ENCODE measurements around the gene EIF4H.
A peak's percentile ranks its signal among the peaks of the same experiment; 100 is the strongest.

EIF4H gene

GRCh38 chr7:74182453-74183090 lies 8.4 kb downstream of the EIF4H start:
- no peak for DNase-seq (ENCODE audit: extremely low read depth, low read depth)
- TF ChIP-seq CTCF (IDR thresholded peaks at IDR 0.05; ENCODE audit: low read depth, low read length): no peak

- DNase-seq (ENCODE audit: extremely low read depth, low read depth): no peak
- no peak for TF ChIP-seq CTCF (IDR thresholded peaks at IDR 0.05; ENCODE audit: low read depth, low read length)
These were observed 9.0 kb downstream of the EIF4H start for GRCh38 chr7:74183142-74183541.

- TF ChIP-seq CTCF (IDR thresholded peaks at IDR 0.05; ENCODE audit: low read depth, low read length): peak; percentile 4
- DNase-seq (ENCODE audit: extremely low read depth, low read depth): no peak
These were observed 9.7 kb downstream of the EIF4H start for GRCh38 chr7:74183653-74184450.

- DNase-seq (ENCODE audit: extremely low read depth, low read depth): no peak
- no peak for TF ChIP-seq CTCF (IDR thresholded peaks at IDR 0.05; ENCODE audit: low read depth, low read length)
These were observed 10.9 kb downstream of the EIF4H start for GRCh38 chr7:74185016-74185415.

GRCh38 chr7:74185636-74186035 lies 11.5 kb downstream of the EIF4H start:
- no peak; the same call in 1 of the 2 replicates for TF ChIP-seq CTCF (IDR thresholded peaks at IDR 0.05; ENCODE audit: low read depth, low read length)
- no peak for DNase-seq (ENCODE audit: extremely low read depth, low read depth)

- no peak for DNase-seq (ENCODE audit: extremely low read depth, low read depth)
- no peak for TF ChIP-seq CTCF (IDR thresholded peaks at IDR 0.05; ENCODE audit: low read depth, low read length)
These were observed 13.9 kb downstream of the EIF4H start for GRCh38 chr7:74187915-74188675.

GRCh38 chr7:74190259-74190658 lies 16.1 kb downstream of the EIF4H start:
- TF ChIP-seq CTCF (IDR thresholded peaks at IDR 0.05; ENCODE audit: low read depth, low read length): no peak

More at GRCh38 chr7:74190259-74190658, 16.1 kb downstream of the EIF4H start:
- DNase-seq (ENCODE audit: extremely low read depth, low read depth): no peak

All from AG09319 (cell line).